Measurements from ENCODE around the gene MSL1. TPM values are rescaled to one million over a fixed set of nuclear protein-coding genes. Genes with fewer than 3 reads are reported as not detected.

Gene MSL1
- total RNA-seq, 2 donors from 2014 or later = 42.2 to 52.5 TPM

GRCh38 chr17:40089077-40089895, 32.5 kb upstream of the MSL1 start:
- DNase-seq (ENCODE audit: low spot score) = no peak
- Histone ChIP-seq H3K9me3 (no peaks in the 10 kb centered on the region), H3K27me3 (no peaks in the 10 kb centered on the region), H3K4me3 (no peak overlapping the region), H3K36me3 (peaks cover 76% of the 10 kb centered on the region), H3K4me1 (peaks cover 0 to 60% of the 10 kb centered on the region in 2 donors), H3K27ac (peak overlapping the region; percentile 97 to 98)
- no peak for TF ChIP-seq CTCF (IDR thresholded peaks at IDR 0.05)

- DNase-seq (ENCODE audit: low spot score) = no peak
- no peak overlapping the region for H3K4me3 ChIP-seq
- no peaks in the 10 kb centered on the region for H3K27me3 ChIP-seq
- TF ChIP-seq CTCF (IDR thresholded peaks at IDR 0.05) = no peak
- H3K4me1 ChIP-seq = peaks cover 0 to 72% of the 10 kb centered on the region in 2 donors
- peak overlapping the region; percentile 97 to 98 for H3K27ac ChIP-seq
- H3K36me3 ChIP-seq = peaks cover 76% of the 10 kb centered on the region
- H3K9me3 ChIP-seq = no peaks in the 10 kb centered on the region
These were observed 31.3 kb upstream of the MSL1 start for GRCh38 chr17:40090237-40091119.

- TF ChIP-seq CTCF (IDR thresholded peaks at IDR 0.05) = no peak
- Histone ChIP-seq H3K4me3 (no peak overlapping the region), H3K36me3 (peaks cover 78% of the 10 kb centered on the region), H3K27ac (peak overlapping the region; percentile 97 to 98), H3K4me1 (peaks cover 0 to 75% of the 10 kb centered on the region in 2 donors), H3K9me3 (no peaks in the 10 kb centered on the region), H3K27me3 (no peaks in the 10 kb centered on the region)
- no peak for DNase-seq (ENCODE audit: low spot score)
These were observed 29.9 kb upstream of the MSL1 start for GRCh38 chr17:40091691-40092397.

- no peak overlapping the region for H3K4me3 ChIP-seq
- H3K36me3 ChIP-seq = peaks cover 77% of the 10 kb centered on the region
- peak overlapping the region; percentile 97 to 98 for H3K27ac ChIP-seq
- H3K9me3 ChIP-seq = no peaks in the 10 kb centered on the region
- peaks cover 0 to 83% of the 10 kb centered on the region in 2 donors for H3K4me1 ChIP-seq
- DNase-seq (ENCODE audit: low spot score) = no peak
- no peak for TF ChIP-seq CTCF (IDR thresholded peaks at IDR 0.05)
- no peaks in the 10 kb centered on the region for H3K27me3 ChIP-seq
These were observed 29.2 kb upstream of the MSL1 start for GRCh38 chr17:40092581-40092980.

GRCh38 chr17:40093005-40093579, 28.7 kb upstream of the MSL1 start:
- peak overlapping the region in 1 of 2 donors; percentile 6 for H3K4me3 ChIP-seq
- H3K9me3 ChIP-seq = no peaks in the 10 kb centered on the region
- H3K27me3 ChIP-seq = no peaks in the 10 kb centered on the region
- no peak for DNase-seq (ENCODE audit: low spot score)
- H3K36me3 ChIP-seq = peaks cover 72% of the 10 kb centered on the region
- peak overlapping the region; percentile 97 to 98 for H3K27ac ChIP-seq
- peaks cover 0 to 88% of the 10 kb centered on the region in 2 donors for H3K4me1 ChIP-seq
- no peak for TF ChIP-seq CTCF (IDR thresholded peaks at IDR 0.05)
